ENCODE results near the gene RAB38. TPM values are rescaled to one million over a fixed set of nuclear protein-coding genes. Genes with fewer than 3 reads are reported as not detected.

RAB38 gene
- total and polyA plus RNA-seq, 12 donors, result 0.31 to 1.6 (median 0.44) TPM; not detected in 3

GRCh38 chr11:88089134-88089533 lies 86.1 kb downstream of the RAB38 start:
- H3K4me3 ChIP-seq, result no peak overlapping the region
- H3K36me3 ChIP-seq, result no peaks in the 10 kb centered on the region
- DNase-seq (no peak), ATAC-seq (no peak)
- WGBS, 2 donors, result 51 to 58% methylated on average over 1 of the region's 1 CpG
- intact Hi-C loops (cut with DNase I), result no loop called here
- no peak overlapping the region for H3K27ac ChIP-seq
- no peak for TF ChIP-seq CTCF (IDR thresholded peaks at IDR 0.05)
- H3K27me3 ChIP-seq, result no peaks in the 10 kb centered on the region
- no peaks in the 10 kb centered on the region for H3K4me1 ChIP-seq
- H3K9me3 ChIP-seq, result peaks cover 0 to 2% (median 0%) of the 10 kb centered on the region in 11 donors

GRCh38 chr11:88087337-88087736 lies 87.9 kb downstream of the RAB38 start:
- Histone ChIP-seq H3K36me3 (no peaks in the 10 kb centered on the region), H3K9me3 (peaks cover 0 to 2% (median 0%) of the 10 kb centered on the region in 11 donors), H3K27me3 (no peaks in the 10 kb centered on the region), H3K4me1 (no peaks in the 10 kb centered on the region), H3K27ac (no peak overlapping the region), H3K4me3 (no peak overlapping the region)
- TF ChIP-seq CTCF (IDR thresholded peaks at IDR 0.05), result no peak
- intact Hi-C loops (cut with DNase I), result no loop called here
- no peak for DNase-seq
- ATAC-seq, result no peak
- WGBS, 2 donors, result 75 to 77% methylated on average over 3 of the region's 3 CpGs

GRCh38 chr11:88086297-88086696 lies 88.9 kb downstream of the RAB38 start:
- Histone ChIP-seq H3K9me3 (peaks cover 0 to 2% (median 0%) of the 10 kb centered on the region in 11 donors), H3K36me3 (no peaks in the 10 kb centered on the region), H3K27me3 (no peaks in the 10 kb centered on the region), H3K4me3 (no peak overlapping the region), H3K27ac (no peak overlapping the region), H3K4me1 (no peaks in the 10 kb centered on the region)
- WGBS, 2 donors, result 87 to 89% methylated on average over 2 of the region's 2 CpGs
- no peak for TF ChIP-seq CTCF (IDR thresholded peaks at IDR 0.05)
- ATAC-seq (no peak), DNase-seq (no peak)
- intact Hi-C loops (cut with DNase I), result no loop called here

GRCh38 chr11:88070437-88070836 lies 104.8 kb downstream of the RAB38 start:
- peaks cover 0 to 32% (median 4%) of the 10 kb centered on the region in 11 donors for H3K9me3 ChIP-seq
- ATAC-seq (no peak), DNase-seq (no peak)
- intact Hi-C loops (cut with DNase I), result no loop called here
- H3K27me3 ChIP-seq, result no peaks in the 10 kb centered on the region
- 48 to 61% methylated on average over 1 of the region's 1 CpG for WGBS, 2 donors
- no peaks in the 10 kb centered on the region for H3K36me3 ChIP-seq
- no peak overlapping the region for H3K27ac ChIP-seq
- H3K4me3 ChIP-seq, result no peak overlapping the region
- H3K4me1 ChIP-seq, result no peaks in the 10 kb centered on the region
- TF ChIP-seq CTCF (IDR thresholded peaks at IDR 0.05), result no peak

Data from heart right ventricle (tissue), 16 donors.